Stimulated activated naive B cell treated with anti-CD40 and anti-IgM and Interleukin-4, amounts not matched to agents 10 μg/mL and 1 μg/mL and 100 μg/mL, for 72 hours (primary cell): ENCODE data around the gene IL17RB.

Experiments
- ATAC-seq, 2 donors: fragments of 150-1000 bp; cut with Tn5 transposase; replicated peaks; 2 replicates each; pipeline ENCODE4 v1.10.0; 2021; ENCODE audit warnings: moderate library complexity in 1 of 2
- DNase-seq: peaks from one replicate; pipeline ENCODE4 v3.0.0; 2021
- H3K27ac Mint-ChIP-seq: one replicate; pipeline ENCODE4 v1.8.0; 2022; ENCODE audit warnings: mild to moderate bottlenecking, mixed read lengths
- H3K27me3 Mint-ChIP-seq, 2 donors: one replicate each; pipeline ENCODE4 v1.8.0; 2022; ENCODE audit warnings: mixed read lengths in 2 of 2
- H3K36me3 Mint-ChIP-seq, 2 donors: one replicate each; pipeline ENCODE4 v1.8.0; 2022; ENCODE audit warnings: mixed read lengths in 2 of 2, mild to moderate bottlenecking in 1 of 2
- H3K4me1 Mint-ChIP-seq, 2 donors: one replicate each; pipeline ENCODE4 v1.8.0; 2022; ENCODE audit warnings: mixed read lengths in 2 of 2, mild to moderate bottlenecking in 1 of 2
- H3K4me3 Mint-ChIP-seq, 2 donors: one replicate each; pipeline ENCODE4 v1.8.0; 2022; ENCODE audit warnings: mild to moderate bottlenecking in 2 of 2, mixed read lengths in 2 of 2, moderate library complexity in 1 of 2
- H3K9me3 Mint-ChIP-seq, 2 donors: one replicate each; pipeline ENCODE4 v1.8.0; 2022; ENCODE audit warnings: mixed read lengths in 2 of 2, mild to moderate bottlenecking in 1 of 2

Gene IL17RB

GRCh38 chr3:53913401-53913800 is 67.0 kb downstream of the IL17RB start:
- Mint-ChIP-seq H3K9me3 (peaks cover 0 to 1% of the 10 kb centered on the region in 2 donors), H3K4me1 (peaks cover 0 to 1% of the 10 kb centered on the region in 2 donors), H3K4me3 (no peak overlapping the region), H3K27ac (no peak overlapping the region), H3K27me3 (peaks cover 41 to 61% of the 10 kb centered on the region in 2 donors), H3K36me3 (no peaks in the 10 kb centered on the region)
- no peak for ATAC-seq
- DNase-seq, result no peak
